Measurements from ENCODE around the gene CHRNB4.

Gene CHRNB4

DNA sequence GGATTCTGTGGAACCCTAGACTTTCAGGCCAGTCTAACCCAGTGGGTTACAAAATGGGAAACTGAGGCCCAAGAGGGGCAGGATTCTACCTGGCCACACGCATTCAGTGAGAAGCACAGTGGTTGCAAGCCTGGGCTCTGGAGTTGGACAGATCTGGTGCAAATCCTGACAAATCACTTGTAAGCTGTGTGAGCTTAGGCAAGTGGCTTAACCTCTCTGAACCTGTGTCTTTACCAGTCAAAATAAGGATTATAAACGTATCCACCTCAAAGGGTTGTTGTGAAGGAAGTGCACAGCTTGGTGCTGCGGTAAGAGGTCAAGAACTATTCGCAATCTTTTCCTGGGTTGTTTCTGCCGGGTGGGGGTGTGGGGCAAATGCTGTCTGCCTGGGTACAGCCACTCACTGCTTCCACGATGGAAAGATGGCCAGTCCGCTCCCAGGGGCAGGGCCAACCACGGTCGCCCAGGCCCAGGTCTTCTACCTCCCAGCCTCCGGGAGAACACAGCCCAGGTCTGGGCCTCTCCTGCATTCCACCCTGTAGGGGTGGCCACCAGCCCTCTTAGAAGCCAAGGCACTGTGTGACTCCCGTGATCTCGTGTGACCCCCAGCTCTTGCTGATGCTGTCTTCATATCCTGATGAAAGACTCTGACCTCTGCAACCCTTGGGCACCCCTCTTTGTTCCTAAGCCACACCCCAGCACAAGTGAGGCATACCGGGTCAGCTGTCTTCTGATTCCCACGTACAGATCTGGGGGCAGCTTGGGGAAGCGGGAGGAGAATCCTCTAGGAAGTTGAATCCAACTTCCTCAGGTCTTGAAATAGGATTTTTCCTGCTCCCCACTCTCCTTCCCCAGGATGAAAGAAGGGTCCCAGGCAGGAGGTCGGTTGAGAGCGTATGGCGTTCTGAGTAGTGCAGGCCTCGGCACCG is 21.7 kb downstream of the CHRNB4 start:
- H3K27ac ChIP-seq = no peak overlapping the region
- TF ChIP-seq, protein P1, sequence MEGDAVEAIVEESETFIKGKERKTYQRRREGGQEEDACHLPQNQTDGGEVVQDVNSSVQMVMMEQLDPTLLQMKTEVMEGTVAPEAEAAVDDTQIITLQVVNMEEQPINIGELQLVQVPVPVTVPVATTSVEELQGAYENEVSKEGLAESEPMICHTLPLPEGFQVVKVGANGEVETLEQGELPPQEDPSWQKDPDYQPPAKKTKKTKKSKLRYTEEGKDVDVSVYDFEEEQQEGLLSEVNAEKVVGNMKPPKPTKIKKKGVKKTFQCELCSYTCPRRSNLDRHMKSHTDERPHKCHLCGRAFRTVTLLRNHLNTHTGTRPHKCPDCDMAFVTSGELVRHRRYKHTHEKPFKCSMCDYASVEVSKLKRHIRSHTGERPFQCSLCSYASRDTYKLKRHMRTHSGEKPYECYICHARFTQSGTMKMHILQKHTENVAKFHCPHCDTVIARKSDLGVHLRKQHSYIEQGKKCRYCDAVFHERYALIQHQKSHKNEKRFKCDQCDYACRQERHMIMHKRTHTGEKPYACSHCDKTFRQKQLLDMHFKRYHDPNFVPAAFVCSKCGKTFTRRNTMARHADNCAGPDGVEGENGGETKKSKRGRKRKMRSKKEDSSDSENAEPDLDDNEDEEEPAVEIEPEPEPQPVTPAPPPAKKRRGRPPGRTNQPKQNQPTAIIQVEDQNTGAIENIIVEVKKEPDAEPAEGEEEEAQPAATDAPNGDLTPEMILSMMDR (IDR thresholded peaks at IDR 0.05) = no peak
- TF ChIP-seq ZFX (IDR thresholded peaks at IDR 0.05; ENCODE audit: borderline replicate concordance) = no peak

DNA sequence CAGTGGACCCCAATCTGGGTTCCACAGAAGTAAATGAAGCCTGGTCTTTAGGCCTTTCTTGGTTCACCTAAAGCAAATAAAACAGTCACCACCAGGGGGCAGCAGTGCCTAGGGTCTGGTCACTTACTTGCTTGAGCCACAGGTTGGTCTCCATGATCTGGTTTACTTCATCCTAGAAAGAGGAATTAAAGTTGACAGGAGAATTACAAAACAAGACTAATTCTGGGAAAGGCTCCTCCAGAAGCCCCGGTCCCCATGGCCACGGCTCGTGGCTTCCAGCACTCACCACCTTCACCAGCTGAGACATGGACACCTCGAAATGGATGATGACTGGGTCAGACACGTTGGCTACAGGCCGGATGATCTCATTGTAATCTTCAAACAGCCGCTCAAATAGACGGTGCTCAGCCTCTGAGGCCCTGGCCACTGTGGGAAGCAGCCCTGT is 22.5 kb downstream of the CHRNB4 start:
- H3K27ac ChIP-seq = no peak overlapping the region
- no peak for TF ChIP-seq ZFX (IDR thresholded peaks at IDR 0.05; ENCODE audit: borderline replicate concordance)
- TF ChIP-seq, protein P1 (IDR thresholded peaks at IDR 0.05) = peak; percentile 89

DNA sequence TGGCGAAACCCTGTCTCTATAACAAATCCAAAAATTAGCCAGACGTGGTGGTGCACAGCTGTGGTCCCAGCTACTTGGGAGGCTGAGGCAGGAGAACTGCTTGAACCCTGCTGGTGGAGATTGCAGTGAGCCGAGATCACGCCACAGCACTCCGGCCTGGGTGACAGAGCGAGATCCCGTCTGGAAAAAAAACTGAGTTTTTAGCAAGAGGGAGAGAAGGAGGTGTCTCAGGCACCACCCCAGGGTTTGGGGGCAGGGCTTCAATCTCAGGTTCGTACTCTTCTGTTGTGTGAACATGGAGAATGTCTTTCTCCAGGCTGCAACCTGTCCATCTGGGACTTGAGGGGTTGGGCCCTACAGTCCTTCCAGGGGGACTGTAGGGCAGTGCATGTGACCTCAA is 22.9 kb downstream of the CHRNB4 start:
- TF ChIP-seq, protein P1 (IDR thresholded peaks at IDR 0.05) = no peak
- no peak for TF ChIP-seq ZFX (IDR thresholded peaks at IDR 0.05; ENCODE audit: borderline replicate concordance)
- H3K27ac ChIP-seq = no peak overlapping the region

DNA sequence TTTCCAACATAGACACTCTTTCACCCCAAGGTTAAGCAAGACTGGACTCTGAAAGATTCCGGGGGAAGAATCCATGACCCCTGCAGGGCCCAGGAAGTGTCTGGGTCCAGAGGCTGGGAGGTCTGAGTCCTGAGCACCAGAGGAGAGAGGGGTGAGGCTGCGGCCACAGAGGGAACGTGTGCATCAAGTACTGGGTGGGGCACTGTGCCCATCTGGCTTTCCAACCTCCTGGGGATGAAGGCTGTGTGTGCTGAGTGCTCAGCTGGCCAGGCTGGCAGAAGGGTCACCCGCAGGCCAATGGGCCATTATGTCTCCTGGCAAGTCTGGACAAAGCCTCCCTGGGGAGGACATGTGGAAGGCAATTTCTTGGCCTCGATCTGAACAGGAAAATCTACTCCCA is 23.5 kb downstream of the CHRNB4 start:
- TF ChIP-seq, protein P1 (IDR thresholded peaks at IDR 0.05) = no peak
- no peak for TF ChIP-seq ZFX (IDR thresholded peaks at IDR 0.05; ENCODE audit: borderline replicate concordance)
- no peak overlapping the region for H3K27ac ChIP-seq

DNA sequence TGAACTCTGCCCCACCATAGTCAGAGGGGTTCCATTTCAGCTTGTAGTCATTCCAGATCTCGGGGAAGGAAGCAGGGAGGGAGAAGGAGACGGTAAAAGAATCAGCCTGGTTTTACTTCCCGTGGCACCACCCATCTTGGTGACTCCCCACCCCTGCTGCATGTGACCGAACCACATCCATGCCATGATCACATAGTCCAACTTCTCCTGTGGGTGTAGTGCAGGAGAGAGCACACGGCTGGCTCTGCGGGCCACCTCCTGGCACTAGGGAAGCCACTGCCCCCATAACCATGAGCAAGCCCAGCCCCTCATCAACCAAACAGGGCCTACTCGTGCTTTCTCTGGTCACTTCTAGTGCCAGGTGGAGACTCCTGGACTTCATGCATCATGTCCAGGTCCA is 23.9 kb downstream of the CHRNB4 start:
- no peak overlapping the region for H3K27ac ChIP-seq
- TF ChIP-seq, protein P1 (IDR thresholded peaks at IDR 0.05) = no peak
- no peak for TF ChIP-seq ZFX (IDR thresholded peaks at IDR 0.05; ENCODE audit: borderline replicate concordance)

DNA sequence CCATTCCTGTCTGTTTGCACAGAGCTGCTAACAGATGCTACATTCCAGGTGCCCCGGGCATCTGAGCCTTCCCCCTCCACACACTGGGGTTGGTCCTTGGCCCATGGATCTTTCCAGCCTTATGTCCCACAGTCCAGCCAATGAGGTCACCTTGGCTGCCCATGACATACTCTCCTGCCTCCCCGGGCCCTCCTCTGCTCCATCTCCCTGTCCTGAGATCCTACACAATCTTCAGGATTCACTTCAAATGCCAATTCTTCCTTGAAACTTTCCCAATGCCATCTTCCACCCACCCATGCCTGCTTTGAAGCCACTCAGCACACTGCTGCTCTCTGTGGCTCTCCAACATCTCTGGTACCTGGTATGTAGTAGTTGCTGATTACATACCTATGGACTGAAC is 24.5 kb downstream of the CHRNB4 start:
- no peak for TF ChIP-seq ZFX (IDR thresholded peaks at IDR 0.05; ENCODE audit: borderline replicate concordance)
- TF ChIP-seq, protein P1 (IDR thresholded peaks at IDR 0.05) = no peak
- no peak overlapping the region for H3K27ac ChIP-seq

DNA sequence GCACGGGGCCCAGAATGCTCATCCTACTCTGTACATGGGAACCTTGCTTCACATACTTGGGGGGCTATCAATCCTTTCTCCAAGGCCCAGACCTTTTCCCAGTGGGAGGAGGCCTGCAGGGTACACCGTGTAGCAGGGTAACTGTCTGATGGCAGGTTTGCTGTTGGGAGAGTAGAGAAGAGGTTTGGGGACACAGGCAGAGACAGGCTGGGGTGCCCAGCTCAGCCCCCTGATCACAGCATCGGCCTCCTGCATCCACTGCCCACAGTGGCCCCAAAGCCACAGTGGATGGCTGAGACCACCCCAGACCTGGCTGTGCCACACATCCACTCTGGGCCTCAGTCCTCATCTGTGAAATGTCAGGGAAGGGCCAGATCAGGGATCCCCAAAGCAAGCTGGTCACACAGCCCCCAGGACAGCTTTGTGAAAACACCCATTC is 25.8 kb downstream of the CHRNB4 start:
- H3K27ac ChIP-seq = no peak overlapping the region
- TF ChIP-seq, protein P1 (IDR thresholded peaks at IDR 0.05) = no peak
- TF ChIP-seq ZFX (IDR thresholded peaks at IDR 0.05; ENCODE audit: borderline replicate concordance) = no peak
